ENCODE measurements around the gene TRMT61B.

Gene TRMT61B

GRCh38 chr2:28906376-28906775 is 36.3 kb upstream of the TRMT61B start:
- H3K27me3 ChIP-seq (replicated peaks; ENCODE audit: control insufficient read depth, insufficient read depth, low read length) = no peaks in the 10 kb centered on the region
- TF ChIP-seq CTCF (IDR thresholded peaks at IDR 0.05; ENCODE audit: insufficient read depth, low read length, poor library complexity, severe bottlenecking) = no peak
- no peak overlapping the region for H3K4me3 ChIP-seq (replicated peaks; ENCODE audit: low read depth, low read length)
- no peak for DNase-seq (ENCODE audit: extremely low read depth, insufficient read length)
- peaks cover 16% of the 10 kb centered on the region for H3K36me3 ChIP-seq (ENCODE audit: control insufficient read depth, insufficient read depth, low read length)

GRCh38 chr2:28905533-28905932 is 35.4 kb upstream of the TRMT61B start:
- Histone ChIP-seq H3K27me3 (replicated peaks; ENCODE audit: control insufficient read depth, insufficient read depth, low read length) (no peaks in the 10 kb centered on the region), H3K4me3 (replicated peaks; ENCODE audit: low read depth, low read length) (no peak overlapping the region), H3K36me3 (ENCODE audit: control insufficient read depth, insufficient read depth, low read length) (peaks cover 16% of the 10 kb centered on the region)
- TF ChIP-seq CTCF (IDR thresholded peaks at IDR 0.05; ENCODE audit: insufficient read depth, low read length, poor library complexity, severe bottlenecking) = no peak
- DNase-seq (ENCODE audit: extremely low read depth, insufficient read length) = no peak

- Histone ChIP-seq H3K36me3 (ENCODE audit: control insufficient read depth, insufficient read depth, low read length) (peaks cover 15% of the 10 kb centered on the region), H3K4me3 (replicated peaks; ENCODE audit: low read depth, low read length) (no peak overlapping the region), H3K27me3 (replicated peaks; ENCODE audit: control insufficient read depth, insufficient read depth, low read length) (no peaks in the 10 kb centered on the region)
- no peak for DNase-seq (ENCODE audit: extremely low read depth, insufficient read length)
- no peak for TF ChIP-seq CTCF (IDR thresholded peaks at IDR 0.05; ENCODE audit: insufficient read depth, low read length, poor library complexity, severe bottlenecking)
These were observed 34.8 kb upstream of the TRMT61B start for GRCh38 chr2:28904802-28905457.

GRCh38 chr2:28904295-28904694 is 34.2 kb upstream of the TRMT61B start:
- TF ChIP-seq CTCF (IDR thresholded peaks at IDR 0.05; ENCODE audit: insufficient read depth, low read length, poor library complexity, severe bottlenecking) = no peak
- DNase-seq (ENCODE audit: extremely low read depth, insufficient read length) = no peak
- Histone ChIP-seq H3K27me3 (replicated peaks; ENCODE audit: control insufficient read depth, insufficient read depth, low read length) (no peaks in the 10 kb centered on the region), H3K4me3 (replicated peaks; ENCODE audit: low read depth, low read length) (no peak overlapping the region), H3K36me3 (ENCODE audit: control insufficient read depth, insufficient read depth, low read length) (peaks cover 10% of the 10 kb centered on the region)

GRCh38 chr2:28902584-28902983 is 32.5 kb upstream of the TRMT61B start:
- no peaks in the 10 kb centered on the region for H3K27me3 ChIP-seq (replicated peaks; ENCODE audit: control insufficient read depth, insufficient read depth, low read length)
- DNase-seq (ENCODE audit: extremely low read depth, insufficient read length) = no peak
- peaks cover 8% of the 10 kb centered on the region for H3K36me3 ChIP-seq (ENCODE audit: control insufficient read depth, insufficient read depth, low read length)
- no peak for TF ChIP-seq CTCF (IDR thresholded peaks at IDR 0.05; ENCODE audit: insufficient read depth, low read length, poor library complexity, severe bottlenecking)
- H3K4me3 ChIP-seq (replicated peaks; ENCODE audit: low read depth, low read length) = no peak overlapping the region

GRCh38 chr2:28901841-28902240 is 31.7 kb upstream of the TRMT61B start:
- H3K4me3 ChIP-seq (replicated peaks; ENCODE audit: low read depth, low read length) = no peak overlapping the region
- DNase-seq (ENCODE audit: extremely low read depth, insufficient read length) = no peak
- peaks cover 8% of the 10 kb centered on the region for H3K36me3 ChIP-seq (ENCODE audit: control insufficient read depth, insufficient read depth, low read length)
- no peak for TF ChIP-seq CTCF (IDR thresholded peaks at IDR 0.05; ENCODE audit: insufficient read depth, low read length, poor library complexity, severe bottlenecking)
- H3K27me3 ChIP-seq (replicated peaks; ENCODE audit: control insufficient read depth, insufficient read depth, low read length) = no peaks in the 10 kb centered on the region
